Measurements from ENCODE around the gene DNMBP. TPM values are rescaled to one million over a fixed set of nuclear protein-coding genes. Genes with fewer than 3 reads are reported as not detected.

DNMBP gene
- total and polyA plus RNA-seq, 5 donors from 2014 or later: 0.22 to 2.4 (median 0.65) TPM

- Histone ChIP-seq H3K36me3 (ENCODE audit: control insufficient read depth, insufficient read depth, low read length) (peaks cover 6% of the 10 kb centered on the region), H3K27ac (ENCODE audit: insufficient read depth, low read length, poor library complexity, severe bottlenecking) (no peak overlapping the region), H3K4me3 (ENCODE audit: low read depth, low read length) (no peak overlapping the region), H3K27me3 (ENCODE audit: control insufficient read depth, insufficient read depth, low read length) (no peaks in the 10 kb centered on the region), H3K9me3 (ENCODE audit: control insufficient read depth in 2 of 2, low read length in 2 of 2) (no peaks in the 10 kb centered on the region), H3K4me1 (ENCODE audit: control insufficient read depth, insufficient read depth, low read length, poor library complexity, severe bottlenecking) (no peaks in the 10 kb centered on the region)
- H3K9me3 Mint-ChIP-seq: no peaks in the 10 kb centered on the region
- peaks cover 10% of the 10 kb centered on the region for H3K27me3 Mint-ChIP-seq
- H3K36me3 Mint-ChIP-seq: peaks cover 46% of the 10 kb centered on the region
- no peak for ATAC-seq (ENCODE audit: low read depth in 2 of 2)
- DNase-seq: no peak
- no peak overlapping the region for H3K27ac Mint-ChIP-seq
- peaks cover 0 to 7% (median 6%) of the 10 kb centered on the region in 4 donors for H3K4me1 Mint-ChIP-seq
- no peak overlapping the region for H3K4me3 Mint-ChIP-seq
These were observed 126.2 kb downstream of the DNMBP start for GRCh38 chr10:99883523-99883922.

DNA sequence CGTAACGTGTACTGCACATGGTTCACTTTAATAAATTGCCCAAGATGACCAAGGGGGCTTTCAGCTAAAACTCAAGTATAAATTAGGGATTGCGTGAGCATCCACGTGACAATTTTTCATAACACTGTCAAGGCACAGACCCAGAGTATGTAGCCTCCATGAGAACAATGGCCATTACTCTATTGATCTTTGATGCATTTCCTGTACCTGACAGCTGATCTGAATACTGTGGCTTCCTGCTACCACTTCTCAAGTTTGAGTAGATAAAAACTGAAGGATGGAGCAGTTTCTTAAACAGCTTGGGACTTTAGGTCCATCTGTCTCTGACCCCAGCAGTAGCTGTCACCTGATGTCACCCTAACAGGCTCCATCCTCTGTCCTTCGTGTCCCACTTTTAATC is 128.4 kb downstream of the DNMBP start:
- no peak for ATAC-seq (ENCODE audit: low read depth in 2 of 2)
- H3K36me3 Mint-ChIP-seq: peaks cover 53% of the 10 kb centered on the region

GRCh38 chr10:99880080-99880835 is 129.5 kb downstream of the DNMBP start:
- Mint-ChIP-seq H3K27me3 (peaks cover 10% of the 10 kb centered on the region), H3K4me3 (peak overlapping the region in 1 of 4 donors; percentile 75), H3K36me3 (peaks cover 55% of the 10 kb centered on the region), H3K4me1 (peaks cover 0 to 7% (median 6%) of the 10 kb centered on the region in 4 donors), H3K27ac (no peak overlapping the region), H3K9me3 (no peaks in the 10 kb centered on the region)
- Histone ChIP-seq H3K27me3 (ENCODE audit: control insufficient read depth, insufficient read depth, low read length) (no peaks in the 10 kb centered on the region), H3K4me1 (ENCODE audit: control insufficient read depth, insufficient read depth, low read length, poor library complexity, severe bottlenecking) (no peaks in the 10 kb centered on the region), H3K36me3 (ENCODE audit: control insufficient read depth, insufficient read depth, low read length) (peaks cover 2% of the 10 kb centered on the region), H3K27ac (ENCODE audit: insufficient read depth, low read length, poor library complexity, severe bottlenecking) (no peak overlapping the region), H3K4me3 (ENCODE audit: low read depth, low read length) (no peak overlapping the region), H3K9me3 (ENCODE audit: control insufficient read depth in 2 of 2, low read length in 2 of 2) (no peaks in the 10 kb centered on the region)
- no peak for DNase-seq
- no peak for ATAC-seq (ENCODE audit: low read depth in 2 of 2)

More for the DNA sequence above, 128.4 kb downstream of the DNMBP start:
- Histone ChIP-seq H3K9me3 (ENCODE audit: control insufficient read depth in 2 of 2, low read length in 2 of 2) (no peaks in the 10 kb centered on the region), H3K27me3 (ENCODE audit: control insufficient read depth, insufficient read depth, low read length) (no peaks in the 10 kb centered on the region), H3K4me3 (ENCODE audit: low read depth, low read length) (no peak overlapping the region), H3K36me3 (ENCODE audit: control insufficient read depth, insufficient read depth, low read length) (peaks cover 5% of the 10 kb centered on the region), H3K4me1 (ENCODE audit: control insufficient read depth, insufficient read depth, low read length, poor library complexity, severe bottlenecking) (no peaks in the 10 kb centered on the region), H3K27ac (ENCODE audit: insufficient read depth, low read length, poor library complexity, severe bottlenecking) (no peak overlapping the region)
- Mint-ChIP-seq H3K27ac (no peak overlapping the region), H3K4me1 (peaks cover 0 to 7% (median 6%) of the 10 kb centered on the region in 4 donors), H3K27me3 (peaks cover 10% of the 10 kb centered on the region), H3K9me3 (no peaks in the 10 kb centered on the region), H3K4me3 (no peak overlapping the region)
- DNase-seq: peak in 1 of 3 donors; percentile 22

GRCh38 chr10:99875473-99875872 is 134.3 kb downstream of the DNMBP start:
- H3K9me3 Mint-ChIP-seq: no peaks in the 10 kb centered on the region
- no peak overlapping the region for H3K4me3 ChIP-seq (ENCODE audit: low read depth, low read length)
- H3K4me3 Mint-ChIP-seq: no peak overlapping the region
- no peaks in the 10 kb centered on the region for H3K36me3 ChIP-seq (ENCODE audit: control insufficient read depth, insufficient read depth, low read length)
- H3K27ac ChIP-seq (ENCODE audit: insufficient read depth, low read length, poor library complexity, severe bottlenecking): no peak overlapping the region
- H3K27ac Mint-ChIP-seq: no peak overlapping the region
- peaks cover 39% of the 10 kb centered on the region for H3K36me3 Mint-ChIP-seq
- peaks cover 37% of the 10 kb centered on the region for H3K27me3 Mint-ChIP-seq
- DNase-seq (no peak), ATAC-seq (ENCODE audit: low read depth in 2 of 2) (no peak)
- H3K4me1 Mint-ChIP-seq: peaks cover under 1 to 11% (median 7%) of the 10 kb centered on the region in 4 donors
- peaks cover 9% of the 10 kb centered on the region for H3K4me1 ChIP-seq (ENCODE audit: control insufficient read depth, insufficient read depth, low read length, poor library complexity, severe bottlenecking)
- H3K27me3 ChIP-seq (ENCODE audit: control insufficient read depth, insufficient read depth, low read length): peaks cover 23% of the 10 kb centered on the region
- H3K9me3 ChIP-seq (ENCODE audit: control insufficient read depth in 2 of 2, low read length in 2 of 2): no peaks in the 10 kb centered on the region

DNA sequence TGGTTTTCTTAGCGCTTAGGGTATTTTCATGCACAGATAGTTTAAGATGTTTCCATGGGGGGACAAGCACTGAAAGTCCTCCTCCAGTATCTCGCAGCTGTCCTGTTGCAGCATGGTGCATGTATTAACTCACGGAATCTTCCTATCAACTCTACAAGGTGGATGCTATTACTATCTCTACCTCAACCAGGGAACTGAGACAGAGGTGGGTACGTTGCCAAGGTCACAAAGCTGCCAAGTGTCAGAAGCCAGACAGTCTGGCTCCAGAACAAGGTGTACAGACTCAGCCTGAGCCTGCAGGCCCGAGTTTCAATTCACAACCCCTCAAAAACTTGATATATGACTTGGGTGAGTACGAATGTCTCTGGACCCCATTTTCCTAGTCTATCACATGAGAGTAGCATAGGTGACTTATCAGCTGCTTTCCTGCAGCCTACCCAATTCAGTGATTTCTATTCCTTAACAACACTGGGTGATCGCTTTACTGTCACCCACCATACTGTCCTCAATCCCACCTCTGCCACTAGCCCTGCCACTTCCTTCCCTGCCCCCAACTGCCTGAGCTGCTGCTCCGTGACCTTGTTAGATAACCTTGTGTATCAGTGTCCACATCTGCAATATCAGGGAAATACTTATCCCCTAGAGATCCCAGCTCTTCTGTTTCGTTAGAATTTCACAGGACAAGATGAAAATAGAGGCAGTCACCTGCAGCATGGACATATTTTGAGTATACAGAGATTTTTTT is 135.2 kb downstream of the DNMBP start:
- Mint-ChIP-seq H3K9me3 (peaks cover 0 to 2% (median 0%) of the 10 kb centered on the region in 7 donors), H3K27me3 (peaks cover 43% of the 10 kb centered on the region), H3K36me3 (peaks cover 30% of the 10 kb centered on the region), H3K4me1 (peaks cover 6 to 19% (median 12%) of the 10 kb centered on the region in 4 donors), H3K4me3 (no peak overlapping the region), H3K27ac (peak overlapping the region in 1 of 3 donors; percentile 54)
- Histone ChIP-seq H3K4me3 (ENCODE audit: low read depth, low read length) (no peak overlapping the region), H3K9me3 (ENCODE audit: control insufficient read depth in 2 of 2, low read length in 2 of 2) (no peaks in the 10 kb centered on the region), H3K27ac (ENCODE audit: insufficient read depth, low read length, poor library complexity, severe bottlenecking) (no peak overlapping the region), H3K27me3 (ENCODE audit: control insufficient read depth, insufficient read depth, low read length) (peaks cover 25% of the 10 kb centered on the region), H3K36me3 (ENCODE audit: control insufficient read depth, insufficient read depth, low read length) (no peaks in the 10 kb centered on the region), H3K4me1 (ENCODE audit: control insufficient read depth, insufficient read depth, low read length, poor library complexity, severe bottlenecking) (peaks cover 17% of the 10 kb centered on the region)
- DNase-seq (no peak), ATAC-seq (ENCODE audit: low read depth in 2 of 2) (no peak)

DNA sequence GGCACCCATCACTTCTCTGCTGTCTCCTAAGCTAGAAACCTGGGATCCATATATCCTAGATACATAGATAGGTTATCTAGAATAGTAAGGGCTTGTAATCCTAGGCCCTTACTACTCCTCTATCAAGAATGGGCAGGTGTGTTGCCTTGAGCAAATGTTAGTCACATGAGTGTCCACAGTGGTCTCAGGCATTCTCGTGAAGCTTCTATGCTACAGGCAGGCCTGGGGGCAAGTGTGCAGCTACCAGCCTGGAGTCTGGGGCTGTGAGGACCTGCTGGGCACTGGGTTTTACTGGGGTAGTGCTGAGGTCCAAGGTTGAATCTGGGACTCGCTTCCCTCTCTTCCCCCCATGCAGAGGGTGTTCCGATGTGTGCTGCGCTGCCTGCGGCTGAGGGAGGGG is 135.9 kb downstream of the DNMBP start:
- Histone ChIP-seq H3K4me3 (ENCODE audit: low read depth, low read length) (no peak overlapping the region), H3K36me3 (ENCODE audit: control insufficient read depth, insufficient read depth, low read length) (no peaks in the 10 kb centered on the region), H3K27ac (ENCODE audit: insufficient read depth, low read length, poor library complexity, severe bottlenecking) (no peak overlapping the region), H3K4me1 (ENCODE audit: control insufficient read depth, insufficient read depth, low read length, poor library complexity, severe bottlenecking) (peaks cover 17% of the 10 kb centered on the region), H3K27me3 (ENCODE audit: control insufficient read depth, insufficient read depth, low read length) (peaks cover 27% of the 10 kb centered on the region), H3K9me3 (ENCODE audit: control insufficient read depth in 2 of 2, low read length in 2 of 2) (no peaks in the 10 kb centered on the region)
- H3K4me3 Mint-ChIP-seq: no peak overlapping the region
- peaks cover 6 to 19% (median 12%) of the 10 kb centered on the region in 4 donors for H3K4me1 Mint-ChIP-seq
- no peak overlapping the region for H3K27ac Mint-ChIP-seq
- peaks cover 0 to 2% (median 0%) of the 10 kb centered on the region in 7 donors for H3K9me3 Mint-ChIP-seq
- H3K36me3 Mint-ChIP-seq: peaks cover 26% of the 10 kb centered on the region
- ATAC-seq (ENCODE audit: low read depth in 2 of 2) (no peak), DNase-seq (no peak)
- peaks cover 44% of the 10 kb centered on the region for H3K27me3 Mint-ChIP-seq

GRCh38 chr10:99872367-99873162 is 137.2 kb downstream of the DNMBP start:
- no peaks in the 10 kb centered on the region for H3K36me3 ChIP-seq (ENCODE audit: control insufficient read depth, insufficient read depth, low read length)
- peaks cover 30% of the 10 kb centered on the region for H3K27me3 ChIP-seq (ENCODE audit: control insufficient read depth, insufficient read depth, low read length)
- peaks cover 6 to 19% (median 12%) of the 10 kb centered on the region in 4 donors for H3K4me1 Mint-ChIP-seq
- no peak overlapping the region for H3K4me3 Mint-ChIP-seq
- H3K27ac ChIP-seq (ENCODE audit: insufficient read depth, low read length, poor library complexity, severe bottlenecking): no peak overlapping the region
- H3K9me3 ChIP-seq (ENCODE audit: control insufficient read depth in 2 of 2, low read length in 2 of 2): no peaks in the 10 kb centered on the region
- peaks cover 18% of the 10 kb centered on the region for H3K36me3 Mint-ChIP-seq
- peaks cover 17% of the 10 kb centered on the region for H3K4me1 ChIP-seq (ENCODE audit: control insufficient read depth, insufficient read depth, low read length, poor library complexity, severe bottlenecking)
- DNase-seq (peak in 1 of 3 donors; percentile 9), ATAC-seq (ENCODE audit: low read depth in 2 of 2) (no peak)
- no peak overlapping the region for H3K27ac Mint-ChIP-seq
- peaks cover 0 to 8% (median 2%) of the 10 kb centered on the region in 7 donors for H3K9me3 Mint-ChIP-seq
- H3K27me3 Mint-ChIP-seq: peaks cover 57% of the 10 kb centered on the region
- H3K4me3 ChIP-seq (ENCODE audit: low read depth, low read length): no peak overlapping the region
